Neuronal stem cell (in vitro differentiated cells): ENCODE data around the gene PPFIBP1.

Experiments
- DNase-seq: peaks from one replicate; pipeline ENCODE4 v3.0.0-alpha.2; 2013; ENCODE audit warnings: low spot score
- H2AFZ ChIP-seq: one replicate; pipeline ENCODE4 v1.6.1; 2013; ENCODE audit warnings: mild to moderate bottlenecking, low read length, inconsistent platforms
- H2AK5ac ChIP-seq: 2 replicates; pipeline ENCODE4 v1.6.1; 2013; ENCODE audit warnings: low read depth, mild to moderate bottlenecking, inconsistent platforms, low read length, moderate library complexity, mixed read lengths
- H2BK120ac ChIP-seq: 2 replicates; pipeline ENCODE4 v1.6.1; 2013; ENCODE audit warnings: low read depth, mild to moderate bottlenecking, inconsistent platforms, low read length, moderate library complexity, mixed read lengths
- H2BK12ac ChIP-seq: one replicate; pipeline ENCODE4 v1.6.1; 2013; ENCODE audit warnings: low read length, inconsistent platforms
- H2BK15ac ChIP-seq: 2 replicates; pipeline ENCODE4 v1.6.1; 2013; ENCODE audit warnings: mild to moderate bottlenecking, low read length, inconsistent platforms, mixed read lengths
- H2BK5ac ChIP-seq: one replicate; pipeline ENCODE4 v1.6.1; 2013; ENCODE audit warnings: inconsistent platforms, mild to moderate bottlenecking, low read length, moderate library complexity
- H3K14ac ChIP-seq: one replicate; pipeline ENCODE4 v1.6.1; 2013; ENCODE audit warnings: low read length, inconsistent platforms
- H3K18ac ChIP-seq: 2 replicates; pipeline ENCODE4 v1.6.1; 2013; ENCODE audit warnings: low read length, inconsistent platforms
- H3K23ac ChIP-seq: 2 replicates; pipeline ENCODE4 v1.6.1; 2013; ENCODE audit warnings: low read depth, mild to moderate bottlenecking, mixed read lengths, low read length, inconsistent platforms; ENCODE audit not compliant: poor library complexity
- H3K27ac ChIP-seq: replicated peaks from 3 replicates; pipeline ENCODE4 v1.5.1; 2013; ENCODE audit warnings: low read length, inconsistent platforms
- H3K27me3 ChIP-seq, 3 experiments: 2 replicates each; pipeline ENCODE4 v1.6.1; 2013; ENCODE audit warnings: low read length in 3 of 3, mild to moderate bottlenecking in 2 of 3, inconsistent platforms in 1 of 3, low read depth in 1 of 3, mixed read lengths in 1 of 3, moderate library complexity in 1 of 3; ENCODE audit not compliant: control insufficient read depth in 3 of 3, insufficient read depth in 3 of 3
- H3K36me3 ChIP-seq, 2 donors: replicated peaks in 1 of 2; 2 replicates each; pipeline ENCODE4 v1.6.1; 2013; ENCODE audit warnings: low read length in 2 of 2; ENCODE audit not compliant: control insufficient read depth in 2 of 2, insufficient read depth in 2 of 2
- H3K4ac ChIP-seq: 2 replicates; pipeline ENCODE4 v1.6.1; 2013; ENCODE audit warnings: inconsistent platforms, mild to moderate bottlenecking, low read length, moderate library complexity
- H3K4me1 ChIP-seq, 2 donors: 1 replicate in 1 of 2; 2 replicates in 1 of 2; pipeline ENCODE4 v1.6.1; 2013; ENCODE audit warnings: low read length in 2 of 2, low read depth in 1 of 2; ENCODE audit not compliant: control insufficient read depth in 2 of 2, insufficient read depth in 1 of 2
- H3K4me2 ChIP-seq: one replicate; pipeline ENCODE4 v1.6.1; 2013; ENCODE audit warnings: mild to moderate bottlenecking, low read length, inconsistent platforms; ENCODE audit not compliant: insufficient read depth, poor library complexity, severe bottlenecking
- H3K4me3 ChIP-seq, 2 donors: 2 replicates each; pipeline ENCODE4 v1.5.1; 2013; ENCODE audit warnings: low read length in 2 of 2, mild to moderate bottlenecking in 2 of 2, inconsistent platforms in 1 of 2, moderate library complexity in 1 of 2
- H3K79me1 ChIP-seq: one replicate; pipeline ENCODE4 v1.6.1; 2013; ENCODE audit warnings: low read depth, mild to moderate bottlenecking, inconsistent platforms, low read length, moderate library complexity
- H3K9ac ChIP-seq: one replicate; pipeline ENCODE4 v1.6.1; 2013; ENCODE audit warnings: mild to moderate bottlenecking, low read depth, low read length, inconsistent platforms; ENCODE audit not compliant: poor library complexity
- H3K9me3 ChIP-seq, 2 donors: replicated peaks in 1 of 2; 2 replicates each; pipeline versions ENCODE3 to v1.6.1; 2013; ENCODE audit warnings: low read length in 2 of 2, mild to moderate bottlenecking in 2 of 2, inconsistent platforms in 1 of 2, low read depth in 1 of 2, mixed read lengths in 1 of 2, moderate library complexity in 1 of 2; ENCODE audit not compliant: control insufficient read depth in 2 of 2, insufficient read depth in 1 of 2
- H4K8ac ChIP-seq: one replicate; pipeline ENCODE4 v1.6.1; 2013; ENCODE audit warnings: low read depth, mild to moderate bottlenecking, inconsistent platforms, low read length, moderate library complexity
- H4K91ac ChIP-seq: one replicate; pipeline ENCODE4 v1.6.1; 2013; ENCODE audit warnings: low read length, low read depth, mild to moderate bottlenecking, inconsistent platforms; ENCODE audit not compliant: poor library complexity
- WGBS, 2 donors: extraction: QIAGEN DNeasy Blood & Tissue Kit; methylation state at CpG; one replicate each; pipeline ENCODE4 v1.1.7; 2013; ENCODE audit warnings: missing lambda C conversion rate in 2 of 2, mixed read lengths in 1 of 2; ENCODE audit not compliant: insufficient read length in 2 of 2, insufficient replicate concordance in 1 of 2; ENCODE audit errors: extremely low coverage in 2 of 2; 5-methylcytosine and 5-hydroxymethylcytosine counted together

Gene PPFIBP1

GRCh38 chr12:27527512-27527911, 3.5 kb downstream of the PPFIBP1 start:
- DNase-seq = no peak
- Histone ChIP-seq H3K4me3 (no peak overlapping the region), H3K36me3 (no peaks in the 10 kb centered on the region), H3K23ac (no peak overlapping the region), H3K9ac (no peak overlapping the region), H2BK120ac (no peak overlapping the region), H3K9me3 (no peaks in the 10 kb centered on the region), H3K27ac (no peak overlapping the region), H2BK15ac (no peak overlapping the region), H3K18ac (no peak overlapping the region), H3K79me1 (no peaks in the 10 kb centered on the region), H3K27me3 (no peaks in the 10 kb centered on the region), H4K8ac (no peak overlapping the region), H4K91ac (no peak overlapping the region), H2BK5ac (no peak overlapping the region), H3K4ac (no peak overlapping the region), H3K4me2 (no peak overlapping the region), H2AFZ (no peak overlapping the region), H2BK12ac (no peak overlapping the region), H2AK5ac (no peak overlapping the region), H3K4me1 (peaks cover 7 to 12% of the 10 kb centered on the region in 2 donors), H3K14ac (no peak overlapping the region)
- no CpG with 5 or more reads among the region's 9 CpGs for WGBS, 2 donors

- Histone ChIP-seq H3K4me2 (no peak overlapping the region), H4K8ac (no peak overlapping the region), H2BK5ac (no peak overlapping the region), H3K79me1 (no peaks in the 10 kb centered on the region), H3K27ac (no peak overlapping the region), H3K27me3 (no peaks in the 10 kb centered on the region), H3K9ac (no peak overlapping the region), H3K4ac (no peak overlapping the region), H2BK15ac (no peak overlapping the region), H3K18ac (no peak overlapping the region), H3K9me3 (peaks cover 0 to 2% of the 10 kb centered on the region in 2 donors), H3K4me1 (peaks cover 5 to 7% of the 10 kb centered on the region in 2 donors), H2AFZ (no peak overlapping the region), H2AK5ac (no peak overlapping the region), H4K91ac (no peak overlapping the region), H2BK12ac (no peak overlapping the region), H3K36me3 (no peaks in the 10 kb centered on the region), H3K4me3 (no peak overlapping the region), H2BK120ac (no peak overlapping the region), H3K23ac (no peak overlapping the region), H3K14ac (no peak overlapping the region)
- WGBS, 2 donors = no CpG with 5 or more reads among the region's 3 CpGs
- no peak for DNase-seq
Measured at GRCh38 chr12:27528788-27529187, 4.8 kb downstream of the PPFIBP1 start.

- WGBS, 2 donors = no CpG with 5 or more reads among the region's 7 CpGs
- H4K8ac ChIP-seq = no peak overlapping the region
- H3K4ac ChIP-seq = no peak overlapping the region
- H3K4me2 ChIP-seq = no peak overlapping the region
- no peak overlapping the region for H2BK12ac ChIP-seq
- no peak overlapping the region for H2BK120ac ChIP-seq
- H2BK15ac ChIP-seq = no peak overlapping the region
- peaks cover 0 to 8% of the 10 kb centered on the region in 2 donors for H3K9me3 ChIP-seq
- H4K91ac ChIP-seq = no peak overlapping the region
- no peak overlapping the region for H3K9ac ChIP-seq
- no peak overlapping the region for H2BK5ac ChIP-seq
- H3K27me3 ChIP-seq = no peaks in the 10 kb centered on the region
- no peak overlapping the region for H3K18ac ChIP-seq
- H3K4me1 ChIP-seq = peaks cover 7 to 13% of the 10 kb centered on the region in 2 donors
- no peak overlapping the region for H3K23ac ChIP-seq
- H3K27ac ChIP-seq = no peak overlapping the region
- no peak overlapping the region for H2AK5ac ChIP-seq
- no peaks in the 10 kb centered on the region for H3K79me1 ChIP-seq
- no peak overlapping the region for H3K4me3 ChIP-seq
- H3K36me3 ChIP-seq = no peaks in the 10 kb centered on the region
- no peak overlapping the region for H2AFZ ChIP-seq
- no peak overlapping the region for H3K14ac ChIP-seq
- DNase-seq = no peak
Measured at GRCh38 chr12:27530157-27530922, 6.3 kb downstream of the PPFIBP1 start.

GRCh38 chr12:27531896-27532295, 7.9 kb downstream of the PPFIBP1 start:
- H2BK5ac ChIP-seq = no peak overlapping the region
- no peak overlapping the region for H2BK12ac ChIP-seq
- H3K14ac ChIP-seq = no peak overlapping the region
- peaks cover 5 to 11% of the 10 kb centered on the region in 2 donors for H3K4me1 ChIP-seq
- H2BK15ac ChIP-seq = no peak overlapping the region
- no peak overlapping the region for H4K91ac ChIP-seq
- no peak overlapping the region for H2AFZ ChIP-seq
- peaks cover 0 to 6% of the 10 kb centered on the region in 2 donors for H3K36me3 ChIP-seq
- no peak overlapping the region for H3K18ac ChIP-seq
- H3K27ac ChIP-seq = no peak overlapping the region
- no peak overlapping the region for H3K23ac ChIP-seq
- no peak overlapping the region for H3K9ac ChIP-seq
- no peak overlapping the region for H3K4ac ChIP-seq
- H3K9me3 ChIP-seq = peaks cover 0 to 17% of the 10 kb centered on the region in 2 donors
- no peaks in the 10 kb centered on the region for H3K79me1 ChIP-seq
- H2AK5ac ChIP-seq = no peak overlapping the region
- no peak overlapping the region for H2BK120ac ChIP-seq
- no peak overlapping the region for H3K4me3 ChIP-seq
- no peaks in the 10 kb centered on the region for H3K27me3 ChIP-seq
- no peak for DNase-seq
- no peak overlapping the region for H3K4me2 ChIP-seq
- no CpG with 5 or more reads among the region's 4 CpGs for WGBS, 2 donors
- H4K8ac ChIP-seq = no peak overlapping the region
